Neural cell (in vitro differentiated cells): ENCODE data around the gene PMM2. TPM values are rescaled to one million over a fixed set of nuclear protein-coding genes. Genes with fewer than 3 reads are reported as not detected.

Source experiments
- H2AFZ ChIP-seq: fragments of 200-600, 300-800 bp; sonication (generic), shearing (Covaris generic); 2 replicates; pipeline ENCODE4 v1.6.0; 2014; ENCODE audit warnings: low read depth, mild to moderate bottlenecking, antibody characterized with exemption, low read length, moderate library complexity
- H3F3A ChIP-seq: fragments of 200-600 bp; shearing (Covaris generic); 2 replicates; pipeline ENCODE4 v1.6.1; 2016; ENCODE audit warnings: mild to moderate bottlenecking, moderate library complexity, mixed read lengths, antibody characterized with exemption, low read length; ENCODE audit not compliant: insufficient read depth, poor library complexity, severe bottlenecking
- H3K27ac ChIP-seq: fragments of 200-600, 300-800 bp; sonication (generic), shearing (Covaris generic); 2 replicates; pipeline ENCODE4 v1.5.1; 2014; ENCODE audit warnings: mild to moderate bottlenecking, low read length, moderate library complexity
- H3K27me3 ChIP-seq: fragments of 300-800, 200-600 bp; sonication (generic), shearing (Covaris generic); 2 replicates; pipeline ENCODE4 v1.6.0; 2014; ENCODE audit warnings: mild to moderate bottlenecking, low read depth, low read length, moderate library complexity; ENCODE audit not compliant: insufficient read depth
- H3K36me3 ChIP-seq: fragments of 300-800, 200-600 bp; sonication (generic), shearing (Covaris generic); 2 replicates; pipeline ENCODE4 v1.5.1; 2014; ENCODE audit warnings: mild to moderate bottlenecking, antibody characterized with exemption, low read length, moderate library complexity; ENCODE audit not compliant: insufficient read depth
- H3K4me2 ChIP-seq: fragments of 300-800, 200-600 bp; sonication (generic), shearing (Covaris generic); 2 replicates; pipeline ENCODE4 v1.6.0; 2014; ENCODE audit warnings: mild to moderate bottlenecking, low read length
- H3K4me3 ChIP-seq: fragments of 300-800, 200-600 bp; sonication (generic), shearing (Covaris generic); 2 replicates; pipeline ENCODE4 v1.5.1; 2014; ENCODE audit warnings: mild to moderate bottlenecking, low read length, moderate library complexity
- H3K79me2 ChIP-seq: fragments of 200-600 bp; shearing (Covaris generic); replicated peaks from 2 replicates; pipeline ENCODE4 v1.6.0; 2014; ENCODE audit warnings: mild to moderate bottlenecking, low read length, moderate library complexity; ENCODE audit not compliant: insufficient read depth
- H3K9ac ChIP-seq: fragments of 300-800, 200-600 bp; sonication (generic), shearing (Covaris generic); 2 replicates; pipeline ENCODE4 v1.6.1; 2016; ENCODE audit warnings: mild to moderate bottlenecking, low read length, mixed read lengths
- H3K9me2 ChIP-seq: fragments of 200-600 bp; shearing (Covaris generic); 2 replicates; pipeline ENCODE4 v1.6.1; 2016; ENCODE audit warnings: mild to moderate bottlenecking, low read length, mixed read lengths; ENCODE audit not compliant: insufficient read depth
- H3K9me3 ChIP-seq: fragments of 200-600, 300-800 bp; sonication (generic), shearing (Covaris generic); 2 replicates; pipeline ENCODE4 v1.6.1; 2016; ENCODE audit warnings: mild to moderate bottlenecking, mixed run types, low read length, moderate library complexity, mixed read lengths
- H4K20me1 ChIP-seq: fragments of 200-600 bp; shearing (Covaris generic); 2 replicates; pipeline ENCODE4 v1.6.1; 2016; ENCODE audit warnings: mild to moderate bottlenecking, mixed run types; ENCODE audit not compliant: insufficient read depth
- EP300 ChIP-seq: fragments of 450-650 bp; conservative IDR thresholded peaks from 2 replicates; pipeline ENCODE4 v1.6.1; 2014; ENCODE audit warnings: antibody characterized with exemption, mild to moderate bottlenecking, moderate library complexity; ENCODE audit not compliant: poor library complexity, severe bottlenecking
- EZH2 ChIP-seq: fragments of 200-600, 300-800 bp; shearing (Covaris generic), sonication (generic); IDR thresholded peaks from 2 replicates; pipeline ENCODE4 v1.6.1; 2014; ENCODE audit warnings: antibody characterized with exemption, low read length, borderline replicate concordance, mild to moderate bottlenecking; ENCODE audit not compliant: insufficient read depth, poor library complexity, severe bottlenecking
- MXI1 ChIP-seq: fragments of 450-650 bp; conservative IDR thresholded peaks from 2 replicates; pipeline ENCODE4 v1.6.1; 2014; ENCODE audit warnings: antibody characterized with exemption, mild to moderate bottlenecking; ENCODE audit not compliant: poor library complexity, severe bottlenecking
- POLR2AphosphoS5 ChIP-seq: IDR thresholded peaks from 2 replicates; pipeline ENCODE4 v1.6.1; 2012
- RAD21 ChIP-seq: fragments of 450-650 bp; conservative IDR thresholded peaks from 2 replicates; pipeline ENCODE4 v1.6.1; 2014; ENCODE audit warnings: antibody characterized with exemption, mild to moderate bottlenecking, moderate library complexity
- SMC3 ChIP-seq: fragments of 450-650 bp; conservative IDR thresholded peaks from 2 replicates; pipeline ENCODE4 v1.6.1; 2014; ENCODE audit warnings: antibody characterized with exemption, mild to moderate bottlenecking, moderate library complexity; ENCODE audit not compliant: poor library complexity
- TAF1 ChIP-seq: IDR thresholded peaks from 2 replicates; pipeline ENCODE4 v1.6.1; 2012; ENCODE audit warnings: low read depth
- polyA plus RNA-seq: library from polyadenylated mRNA; depleted of rRNA; stranded (reverse); fragments of >200 nt; gene quantifications from 2 replicates; pipeline ENCODE4 v1.2.3, GENCODE V29; 2014
- TF ChIP-seq, protein P1 (sequence below): IDR thresholded peaks from 2 replicates; pipeline ENCODE4 v1.6.1; 2012; ENCODE audit warnings: borderline replicate concordance
- TF ChIP-seq, protein P2 (sequence below): fragments of 450-650 bp; IDR thresholded peaks from 2 replicates; pipeline ENCODE4 v1.5.1; 2014; ENCODE audit warnings: antibody characterized with exemption, mild to moderate bottlenecking, moderate library complexity; ENCODE audit not compliant: poor library complexity, severe bottlenecking

Gene PMM2
- polyA plus RNA-seq, 1 donor from 2014 or later, result 20.2 TPM

DNA sequence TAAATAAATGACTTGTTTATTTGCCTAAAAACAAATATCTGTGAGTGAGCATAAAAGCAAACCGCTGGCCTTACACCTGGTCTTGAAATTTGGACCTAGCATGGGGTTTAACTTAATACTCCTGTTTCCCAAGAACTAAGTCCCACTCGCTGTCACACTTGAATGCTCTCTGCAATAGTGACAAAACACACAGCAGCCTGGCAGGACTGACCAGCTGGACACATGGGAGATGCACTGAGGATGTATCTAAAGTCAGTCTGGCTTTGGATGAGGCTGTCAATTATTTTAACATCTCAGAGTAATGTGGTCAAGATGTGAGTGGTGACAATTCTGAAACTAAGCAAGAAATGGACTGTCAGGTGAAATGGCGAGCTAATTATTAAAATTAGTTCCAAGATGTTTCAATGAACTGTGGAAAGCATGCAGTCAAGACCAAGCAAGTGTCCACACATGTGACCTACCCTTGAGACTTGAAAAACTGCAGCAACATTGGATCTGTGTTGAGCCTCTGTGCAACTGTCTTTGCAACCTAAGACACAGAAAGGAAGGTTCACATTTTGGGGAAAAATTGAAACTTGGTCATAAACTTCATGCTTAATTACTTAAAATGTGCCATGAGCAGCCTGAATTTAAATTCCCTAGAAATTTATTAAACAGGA lies 101.2 kb downstream of the PMM2 start:
- H3K9me2 ChIP-seq, result no peaks in the 10 kb centered on the region
- no peak overlapping the region for H2AFZ ChIP-seq
- H3K9me3 ChIP-seq, result no peaks in the 10 kb centered on the region
- H3K27ac ChIP-seq, result no peak overlapping the region
- no peaks in the 10 kb centered on the region for H4K20me1 ChIP-seq
- H3K4me3 ChIP-seq, result no peak overlapping the region
- no peaks in the 10 kb centered on the region for H3F3A ChIP-seq
- TF ChIP-seq, protein P1, sequence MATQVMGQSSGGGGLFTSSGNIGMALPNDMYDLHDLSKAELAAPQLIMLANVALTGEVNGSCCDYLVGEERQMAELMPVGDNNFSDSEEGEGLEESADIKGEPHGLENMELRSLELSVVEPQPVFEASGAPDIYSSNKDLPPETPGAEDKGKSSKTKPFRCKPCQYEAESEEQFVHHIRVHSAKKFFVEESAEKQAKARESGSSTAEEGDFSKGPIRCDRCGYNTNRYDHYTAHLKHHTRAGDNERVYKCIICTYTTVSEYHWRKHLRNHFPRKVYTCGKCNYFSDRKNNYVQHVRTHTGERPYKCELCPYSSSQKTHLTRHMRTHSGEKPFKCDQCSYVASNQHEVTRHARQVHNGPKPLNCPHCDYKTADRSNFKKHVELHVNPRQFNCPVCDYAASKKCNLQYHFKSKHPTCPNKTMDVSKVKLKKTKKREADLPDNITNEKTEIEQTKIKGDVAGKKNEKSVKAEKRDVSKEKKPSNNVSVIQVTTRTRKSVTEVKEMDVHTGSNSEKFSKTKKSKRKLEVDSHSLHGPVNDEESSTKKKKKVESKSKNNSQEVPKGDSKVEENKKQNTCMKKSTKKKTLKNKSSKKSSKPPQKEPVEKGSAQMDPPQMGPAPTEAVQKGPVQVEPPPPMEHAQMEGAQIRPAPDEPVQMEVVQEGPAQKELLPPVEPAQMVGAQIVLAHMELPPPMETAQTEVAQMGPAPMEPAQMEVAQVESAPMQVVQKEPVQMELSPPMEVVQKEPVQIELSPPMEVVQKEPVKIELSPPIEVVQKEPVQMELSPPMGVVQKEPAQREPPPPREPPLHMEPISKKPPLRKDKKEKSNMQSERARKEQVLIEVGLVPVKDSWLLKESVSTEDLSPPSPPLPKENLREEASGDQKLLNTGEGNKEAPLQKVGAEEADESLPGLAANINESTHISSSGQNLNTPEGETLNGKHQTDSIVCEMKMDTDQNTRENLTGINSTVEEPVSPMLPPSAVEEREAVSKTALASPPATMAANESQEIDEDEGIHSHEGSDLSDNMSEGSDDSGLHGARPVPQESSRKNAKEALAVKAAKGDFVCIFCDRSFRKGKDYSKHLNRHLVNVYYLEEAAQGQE, result no peak
- TF ChIP-seq, protein P2, sequence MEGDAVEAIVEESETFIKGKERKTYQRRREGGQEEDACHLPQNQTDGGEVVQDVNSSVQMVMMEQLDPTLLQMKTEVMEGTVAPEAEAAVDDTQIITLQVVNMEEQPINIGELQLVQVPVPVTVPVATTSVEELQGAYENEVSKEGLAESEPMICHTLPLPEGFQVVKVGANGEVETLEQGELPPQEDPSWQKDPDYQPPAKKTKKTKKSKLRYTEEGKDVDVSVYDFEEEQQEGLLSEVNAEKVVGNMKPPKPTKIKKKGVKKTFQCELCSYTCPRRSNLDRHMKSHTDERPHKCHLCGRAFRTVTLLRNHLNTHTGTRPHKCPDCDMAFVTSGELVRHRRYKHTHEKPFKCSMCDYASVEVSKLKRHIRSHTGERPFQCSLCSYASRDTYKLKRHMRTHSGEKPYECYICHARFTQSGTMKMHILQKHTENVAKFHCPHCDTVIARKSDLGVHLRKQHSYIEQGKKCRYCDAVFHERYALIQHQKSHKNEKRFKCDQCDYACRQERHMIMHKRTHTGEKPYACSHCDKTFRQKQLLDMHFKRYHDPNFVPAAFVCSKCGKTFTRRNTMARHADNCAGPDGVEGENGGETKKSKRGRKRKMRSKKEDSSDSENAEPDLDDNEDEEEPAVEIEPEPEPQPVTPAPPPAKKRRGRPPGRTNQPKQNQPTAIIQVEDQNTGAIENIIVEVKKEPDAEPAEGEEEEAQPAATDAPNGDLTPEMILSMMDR, result no peak
- no peak for TF ChIP-seq POLR2AphosphoS5
- no peak for TF ChIP-seq MXI1
- TF ChIP-seq SMC3, result no peak
- TF ChIP-seq RAD21, result no peak
- no peak for TF ChIP-seq TAF1
- TF ChIP-seq EP300, result no peak
- TF ChIP-seq EZH2, result no peak
- H3K9ac ChIP-seq, result no peak overlapping the region
- H3K79me2 ChIP-seq, result no peaks in the 10 kb centered on the region
- H3K36me3 ChIP-seq, result peaks cover 13% of the 10 kb centered on the region
- H3K27me3 ChIP-seq, result no peaks in the 10 kb centered on the region
- H3K4me2 ChIP-seq, result no peak overlapping the region

Other genes starting within 250 kb of the PMM2 start
- gene TMEM114, start 207.3 kb upstream of the PMM2 start, polyA plus RNA-seq, result 0.62 TPM in 1 of 2 replicates, not detected in the other
- gene METTL22, start 176.1 kb upstream of the PMM2 start, polyA plus RNA-seq, result 51.3 and 64.5 TPM in 2 replicates
- 125 and 132 TPM in 2 replicates for gene ABAT, start 123.2 kb upstream of the PMM2 start, polyA plus RNA-seq
- 5.3 and 7.7 TPM in 2 replicates for gene TMEM186, start 200 bp upstream of the PMM2 start, polyA plus RNA-seq
- gene CARHSP1, start 71.2 kb downstream of the PMM2 start, polyA plus RNA-seq, result 102 and 124 TPM in 2 replicates
- gene LITAFD, start 84.5 kb downstream of the PMM2 start, polyA plus RNA-seq, result not detected in 2 replicates
- 49.9 and 52.5 TPM in 2 replicates for gene USP7, start 166.1 kb downstream of the PMM2 start, polyA plus RNA-seq